T-cell (primary cell): ENCODE data around the gene SLC12A6. TPM values are rescaled to one million over a fixed set of nuclear protein-coding genes. Genes with fewer than 3 reads are reported as not detected.

Experiments
- ATAC-seq, 4 experiments: fragments of 200-7000 bp in 3 of 4; fragments of 150-1000 bp in 1 of 4; cut with Tn5 transposase; replicated peaks in 1 of 4; 1 replicate in 3 of 4; 2 replicates in 1 of 4; pipeline ENCODE4 v1.10.0; 2021; ENCODE audit warnings: moderate library complexity in 3 of 4, mild to moderate bottlenecking in 2 of 4, moderate number of reproducible peaks in 1 of 4
- CTCF ChIA-PET, 2 donors: fragments of 300-600 bp; sonication (Branson Sonifier 250); formaldehyde crosslinking; loops; one replicate each; lab custom pipeline; 2022; ENCODE audit warnings: antibody characterized with exemption in 2 of 2; lab: Charles Lee
- POLR2A ChIA-PET, 2 donors: fragments of 300-600 bp; sonication (Branson Sonifier 250); formaldehyde crosslinking; loops; one replicate each; lab custom pipeline; 2022; ENCODE audit warnings: antibody characterized with exemption in 2 of 2; lab: Charles Lee
- DNase-seq, 35 experiments: peaks; one replicate each; pipeline versions ENCODE4 v3.0.0 to v3.0.0-alpha.2; 2013 to 2023
- H3K27ac ChIP-seq: one replicate; pipeline ENCODE4 v1.5.1; 2013; ENCODE audit warnings: low read length
- H3K27me3 ChIP-seq, 2 experiments: replicated peaks in 1 of 2; 1 replicate in 1 of 2; 2 replicates in 1 of 2; pipeline versions ENCODE4 v1.6.1 to v1.7.0; 2013; ENCODE audit warnings: low read length in 1 of 2, mixed read lengths in 1 of 2; ENCODE audit not compliant: control insufficient read depth in 2 of 2, insufficient read depth in 2 of 2; ENCODE audit errors: extremely low read depth in 1 of 2
- H3K36me3 ChIP-seq, 2 donors: 1 replicate in 1 of 2; 2 replicates in 1 of 2; pipeline versions ENCODE4 v1.6.1 to v1.7.0; 2013; ENCODE audit warnings: low read length in 1 of 2; ENCODE audit not compliant: control insufficient read depth in 2 of 2, insufficient read depth in 1 of 2; ENCODE audit errors: extremely low read depth in 1 of 2
- H3K4me1 ChIP-seq, 2 experiments: 1 replicate in 1 of 2; 2 replicates in 1 of 2; pipeline versions ENCODE4 v1.6.1 to v1.7.0; 2013; ENCODE audit warnings: low read length in 2 of 2, mixed read lengths in 1 of 2; ENCODE audit not compliant: insufficient read depth in 2 of 2, control insufficient read depth in 1 of 2; ENCODE audit errors: extremely low read depth in 1 of 2
- H3K4me3 ChIP-seq, 2 donors: 1 replicate in 1 of 2; 2 replicates in 1 of 2; pipeline versions ENCODE4 v1.5.1 to v1.7.0; 2013; ENCODE audit warnings: mild to moderate bottlenecking in 2 of 2, low read length in 1 of 2, moderate library complexity in 1 of 2; ENCODE audit not compliant: control insufficient read depth in 1 of 2; ENCODE audit errors: extremely low read depth in 1 of 2
- H3K9me3 ChIP-seq: 2 replicates; pipeline ENCODE4 v1.7.0; 2013
- H3K27ac Mint-ChIP-seq, 2 donors: one replicate each; pipeline ENCODE4 v1.8.0; 2020 to 2021; ENCODE audit warnings: mild to moderate bottlenecking in 2 of 2, mixed read lengths in 2 of 2
- H3K27me3 Mint-ChIP-seq, 2 donors: one replicate each; pipeline ENCODE4 v1.8.0; 2021 to 2022; ENCODE audit warnings: mixed read lengths in 2 of 2
- H3K36me3 Mint-ChIP-seq: one replicate; pipeline ENCODE4 v1.8.0; 2021; ENCODE audit warnings: mixed read lengths
- H3K4me1 Mint-ChIP-seq, 3 donors: one replicate each; pipeline ENCODE4 v1.8.0; 2020 to 2022; ENCODE audit warnings: mixed read lengths in 3 of 3, mild to moderate bottlenecking in 1 of 3
- H3K4me3 Mint-ChIP-seq, 3 donors: one replicate each; pipeline ENCODE4 v1.8.0; 2020 to 2022; ENCODE audit warnings: mild to moderate bottlenecking in 3 of 3, mixed read lengths in 3 of 3, moderate library complexity in 3 of 3
- H3K9me3 Mint-ChIP-seq, 3 donors: one replicate each; pipeline ENCODE4 v1.8.0; 2020 to 2022; ENCODE audit warnings: mixed read lengths in 3 of 3
- WGBS: methylation state at CpG from one replicate; pipeline ENCODE4 v1.1.5; 2013; ENCODE audit warnings: missing lambda C conversion rate; ENCODE audit not compliant: insufficient coverage; 5-methylcytosine and 5-hydroxymethylcytosine counted together
- total RNA-seq, 35 experiments: library from RNA in 6 of 35; stranded (reverse) in 6 of 35; fragments of 120-200 nt in 1 of 35; gene quantifications; one replicate each; pipeline versions ENCODE4 v1.2.1 to v1.2.4 and lab custom pipeline; 2013 to 2026

SLC12A6 gene
- total RNA-seq, 5 donors from 2014 or later (not counting 1 experiment from before 2014, with no cell fraction given), result 71.2 to 103 (median 77.8) TPM

DNA sequence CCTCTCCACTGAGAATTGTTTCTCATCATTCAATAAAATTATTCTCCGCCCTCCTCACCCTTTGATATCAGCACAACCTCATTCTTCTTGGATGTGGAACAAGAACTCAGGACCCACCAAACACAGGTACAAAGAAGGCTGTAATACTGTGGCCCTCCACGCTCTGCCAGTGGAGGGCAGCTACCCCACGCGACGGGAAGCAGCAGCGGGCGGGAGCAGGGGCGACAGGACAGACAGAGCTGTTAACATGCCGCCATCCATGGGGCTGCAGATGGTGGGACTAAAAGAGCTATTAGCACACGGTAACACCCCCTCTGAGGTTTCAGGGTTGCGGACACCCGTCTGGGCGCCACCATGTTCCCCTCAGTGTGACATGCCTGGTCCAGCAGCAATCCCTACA, 75.2 kb downstream of the SLC12A6 start:
- Histone ChIP-seq H3K9me3 (no peaks in the 10 kb centered on the region), H3K36me3 (peaks cover 0 to 14% of the 10 kb centered on the region in 2 donors), H3K4me3 (no peak overlapping the region), H3K27ac (no peak overlapping the region), H3K27me3 (no peaks in the 10 kb centered on the region), H3K4me1 (no peaks in the 10 kb centered on the region)
- no peaks in the 10 kb centered on the region for H3K27me3 Mint-ChIP-seq
- no peak for ATAC-seq
- H3K4me3 Mint-ChIP-seq, result no peak overlapping the region
- no peak for DNase-seq
- CTCF ChIA-PET, result no interaction called here
- peaks cover 20% of the 10 kb centered on the region for H3K36me3 Mint-ChIP-seq
- peak overlapping the region in 1 of 2 donors; percentile 12 for H3K27ac Mint-ChIP-seq
- whole genome bisulfite sequencing, result 97% methylated on average over 12 of the region's 13 CpGs
- no peaks in the 10 kb centered on the region for H3K9me3 Mint-ChIP-seq
- POLR2A ChIA-PET, result no interaction called here
- peaks cover 0 to 15% (median 4%) of the 10 kb centered on the region in 3 donors for H3K4me1 Mint-ChIP-seq

DNA sequence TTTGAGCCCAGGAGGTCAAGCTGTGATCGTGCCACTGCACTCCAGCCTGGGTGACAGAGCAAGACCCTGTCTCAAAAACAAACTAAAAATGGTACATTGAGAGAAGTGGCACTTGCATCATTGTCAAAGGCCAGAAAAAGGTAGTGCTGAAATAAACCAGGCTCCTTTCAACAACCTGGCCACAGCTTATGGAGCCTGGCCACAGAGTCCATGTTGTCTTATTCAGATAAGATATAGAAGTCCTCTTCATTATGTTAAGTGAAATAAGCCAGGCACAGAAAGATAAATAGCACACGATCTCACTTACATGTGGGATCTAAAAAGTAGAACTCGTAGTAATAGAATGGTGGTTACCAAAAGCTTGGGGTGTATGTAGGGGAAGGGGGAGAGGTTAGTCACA, 78.0 kb downstream of the SLC12A6 start:
- Histone ChIP-seq H3K9me3 (no peaks in the 10 kb centered on the region), H3K4me1 (no peaks in the 10 kb centered on the region), H3K4me3 (no peak overlapping the region), H3K36me3 (peaks cover 0 to 23% of the 10 kb centered on the region in 2 donors), H3K27me3 (no peaks in the 10 kb centered on the region), H3K27ac (no peak overlapping the region)
- peaks cover 37% of the 10 kb centered on the region for H3K36me3 Mint-ChIP-seq
- H3K27ac Mint-ChIP-seq, result peak overlapping the region in 1 of 2 donors; percentile 3
- H3K9me3 Mint-ChIP-seq, result no peaks in the 10 kb centered on the region
- ATAC-seq (no peak), DNase-seq (no peak)
- 100% methylated on average over 2 of the region's 3 CpGs for WGBS
- POLR2A ChIA-PET, result no interaction called here
- no peaks in the 10 kb centered on the region for H3K27me3 Mint-ChIP-seq
- no peak overlapping the region for H3K4me3 Mint-ChIP-seq
- CTCF ChIA-PET, result no interaction called here
- peaks cover 0 to 7% (median 2%) of the 10 kb centered on the region in 3 donors for H3K4me1 Mint-ChIP-seq

DNA sequence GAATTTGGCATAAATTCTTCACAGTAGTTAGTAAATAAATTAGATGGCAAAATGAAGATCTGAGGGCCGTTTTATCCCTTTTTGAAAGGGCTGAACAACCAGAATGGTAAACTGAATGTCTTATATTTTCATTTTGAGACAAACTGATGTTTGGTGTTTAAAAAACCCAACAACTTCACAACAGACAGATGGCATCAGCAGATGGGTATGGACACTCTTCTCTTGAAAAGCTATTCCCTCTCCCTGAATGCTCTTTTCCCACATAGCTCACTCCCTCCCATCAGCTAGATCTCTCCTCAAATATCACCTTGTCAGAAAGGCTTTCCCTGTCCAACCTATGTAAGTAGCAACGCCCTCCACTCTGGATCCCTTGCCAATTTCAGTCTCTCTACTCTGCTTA, 79.4 kb downstream of the SLC12A6 start:
- Mint-ChIP-seq H3K27me3 (no peaks in the 10 kb centered on the region), H3K36me3 (peaks cover 49% of the 10 kb centered on the region), H3K4me3 (no peak overlapping the region), H3K27ac (peak overlapping the region in 1 of 2 donors; percentile 35), H3K9me3 (no peaks in the 10 kb centered on the region), H3K4me1 (peaks cover 0 to 7% (median 0%) of the 10 kb centered on the region in 3 donors)
- no peaks in the 10 kb centered on the region for H3K27me3 ChIP-seq
- no CpG with 5 or more reads among the region's 2 CpGs for WGBS
- H3K36me3 ChIP-seq, result peaks cover 0 to 37% of the 10 kb centered on the region in 2 donors
- ChIA-PET POLR2A (interaction anchor here in 1 of 2 donors (0.7 kb wide), 1 partner anchor 218 kb away, joined by 3 read pairs; no protein-coding TSS in a partner anchor), CTCF (interaction anchor here in 1 of 2 donors (0.7 kb wide), 1 partner anchor 43 kb away, joined by 5 read pairs; no protein-coding TSS in a partner anchor)
- no peaks in the 10 kb centered on the region for H3K9me3 ChIP-seq
- H3K27ac ChIP-seq, result no peak overlapping the region
- ATAC-seq (no peak), DNase-seq (no peak)
- H3K4me3 ChIP-seq, result no peak overlapping the region
- no peaks in the 10 kb centered on the region for H3K4me1 ChIP-seq

DNA sequence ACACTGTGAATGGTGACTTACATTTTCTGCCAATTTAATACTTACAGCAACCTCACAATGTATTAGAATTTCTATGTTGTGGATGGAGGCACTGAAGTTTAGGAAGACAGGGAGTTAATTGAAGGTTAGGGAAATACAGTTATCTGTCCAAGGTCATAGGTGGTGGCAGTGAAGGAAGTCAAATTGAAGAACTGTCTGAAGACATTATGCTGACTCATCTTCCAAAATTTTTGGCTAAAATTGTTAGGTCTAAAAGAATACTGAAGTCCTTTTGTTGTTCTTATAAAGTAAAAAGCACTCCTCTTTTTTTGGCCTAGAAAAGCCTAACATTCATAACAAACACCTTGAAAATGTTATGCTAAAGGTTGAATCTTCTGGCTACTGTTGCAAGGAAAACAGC, 85.0 kb downstream of the SLC12A6 start:
- Histone ChIP-seq H3K4me3 (no peak overlapping the region), H3K27ac (no peak overlapping the region), H3K9me3 (no peaks in the 10 kb centered on the region), H3K36me3 (peaks cover 8 to 64% of the 10 kb centered on the region in 2 donors), H3K4me1 (no peaks in the 10 kb centered on the region), H3K27me3 (no peaks in the 10 kb centered on the region)
- CTCF ChIA-PET, result interaction anchor here in 1 of 2 donors (0.7 kb wide), 1 partner anchor 13 kb away, joined by 3 read pairs; no protein-coding TSS in a partner anchor
- POLR2A ChIA-PET, result interaction anchor here in 1 of 2 donors (0.6 kb wide), 1 partner anchor 9 kb away, joined by 3 read pairs; no protein-coding TSS in a partner anchor
- peak overlapping the region in 1 of 2 donors; percentile 39 for H3K27ac Mint-ChIP-seq
- peaks cover 72% of the 10 kb centered on the region for H3K36me3 Mint-ChIP-seq
- ATAC-seq, result no peak
- H3K4me1 Mint-ChIP-seq, result no peaks in the 10 kb centered on the region
- H3K27me3 Mint-ChIP-seq, result no peaks in the 10 kb centered on the region
- DNase-seq, result no peak
- H3K9me3 Mint-ChIP-seq, result no peaks in the 10 kb centered on the region
- no peak overlapping the region for H3K4me3 Mint-ChIP-seq

DNA sequence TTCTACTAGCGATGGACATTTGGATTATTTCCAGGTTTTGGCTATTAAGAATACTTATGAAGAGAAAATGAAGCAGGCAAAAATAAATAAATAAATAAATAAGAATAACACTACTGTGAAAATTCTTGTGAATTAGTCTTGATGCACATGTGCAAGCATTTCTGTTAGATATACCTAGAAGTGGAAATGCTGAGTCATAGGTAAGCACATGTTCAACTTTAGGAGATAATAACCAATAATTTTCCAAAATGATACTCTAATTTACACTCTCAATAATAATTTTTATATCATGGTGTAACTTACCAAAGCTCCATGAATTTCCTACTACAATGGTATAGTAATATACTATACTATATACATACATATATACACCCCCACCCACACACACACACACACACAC, 89.4 kb downstream of the SLC12A6 start:
- Mint-ChIP-seq H3K9me3 (no peaks in the 10 kb centered on the region), H3K27me3 (no peaks in the 10 kb centered on the region), H3K36me3 (peaks cover 55% of the 10 kb centered on the region), H3K4me3 (no peak overlapping the region), H3K27ac (no peak overlapping the region), H3K4me1 (no peaks in the 10 kb centered on the region)
- no peaks in the 10 kb centered on the region for H3K9me3 ChIP-seq
- ATAC-seq, result no peak
- peaks cover 8 to 74% of the 10 kb centered on the region in 2 donors for H3K36me3 ChIP-seq
- no CpG with 5 or more reads among the region's 1 CpG for WGBS
- no peak for DNase-seq
- no peaks in the 10 kb centered on the region for H3K27me3 ChIP-seq
- CTCF ChIA-PET, result no interaction called here
- no peak overlapping the region for H3K4me3 ChIP-seq
- no peak overlapping the region for H3K27ac ChIP-seq
- POLR2A ChIA-PET, result interaction anchor here in 1 of 2 donors (0.7 kb wide), 1 partner anchor 43 kb away, joined by 3 read pairs; no protein-coding TSS in a partner anchor
- H3K4me1 ChIP-seq, result no peaks in the 10 kb centered on the region

DNA sequence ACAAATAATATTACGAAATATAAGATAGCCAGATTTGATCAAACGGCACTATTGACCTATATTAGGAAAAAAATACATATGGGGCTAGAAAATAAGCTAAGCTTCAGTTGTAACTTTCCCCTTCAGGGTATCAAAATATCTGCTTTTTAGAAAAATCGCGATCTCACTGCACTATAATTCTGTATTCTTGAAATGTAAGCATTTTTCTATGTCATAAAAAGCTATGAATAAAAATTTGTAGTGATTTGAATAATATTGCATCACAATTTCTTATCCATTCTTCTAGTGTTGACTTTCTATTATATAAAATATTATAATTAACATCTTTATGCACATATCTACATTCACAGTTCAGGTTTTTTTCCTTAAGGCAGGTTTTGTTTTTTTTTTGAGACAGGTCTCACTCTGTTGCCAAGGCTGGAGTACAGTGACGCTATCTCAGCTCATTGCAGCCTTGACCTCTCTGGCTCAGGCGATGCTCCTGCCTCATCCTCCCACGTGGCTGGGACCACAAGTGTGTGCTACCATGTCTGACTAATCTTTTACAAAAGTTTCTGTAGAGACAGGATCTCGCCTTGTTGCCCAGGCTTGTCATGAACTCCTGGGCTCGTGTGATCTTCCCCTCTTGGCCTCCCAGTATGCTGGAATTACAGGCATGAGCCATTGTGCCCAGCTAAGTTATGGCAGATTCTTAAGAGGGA, 91.2 kb downstream of the SLC12A6 start:
- POLR2A ChIA-PET, result no interaction called here
- Histone ChIP-seq H3K27ac (no peak overlapping the region), H3K27me3 (no peaks in the 10 kb centered on the region), H3K36me3 (peaks cover 2 to 60% of the 10 kb centered on the region in 2 donors), H3K4me1 (no peaks in the 10 kb centered on the region), H3K4me3 (no peak overlapping the region), H3K9me3 (no peaks in the 10 kb centered on the region)
- DNase-seq (no peak), ATAC-seq (no peak)
- CTCF ChIA-PET, result interaction anchor here in 1 of 2 donors (0.6 kb wide), 1 partner anchor 46 kb away, joined by 4 read pairs; no protein-coding TSS in a partner anchor
- WGBS, result 62% methylated on average over 4 of the region's 9 CpGs
- Mint-ChIP-seq H3K27ac (no peak overlapping the region), H3K4me3 (no peak overlapping the region), H3K27me3 (no peaks in the 10 kb centered on the region), H3K4me1 (peaks cover 0 to 2% (median 1%) of the 10 kb centered on the region in 3 donors), H3K9me3 (no peaks in the 10 kb centered on the region), H3K36me3 (peaks cover 45% of the 10 kb centered on the region)
